Brain microvascular endothelial cell (primary cell): Measurements from ENCODE around the gene TMPRSS9.
A peak's percentile ranks its signal among the peaks of the same experiment; 100 is the strongest.
"Not testable (repeated sequence)": the region's sequence is repeated elsewhere in the genome, so short reads cannot be mapped to it uniquely, and the experiment has no call there.

Experiments used
- DNase-seq: peaks from one replicate; pipeline ENCODE4 v3.0.0-alpha.2; 2020
- H3K27ac ChIP-seq: fragments of 250-450 bp; sonication (Bioruptor Pico); 2 replicates; pipeline ENCODE4 v1.5.1; 2020; ENCODE audit warnings: mild to moderate bottlenecking, moderate library complexity
- H3K27me3 ChIP-seq: fragments of 250-450 bp; sonication (Bioruptor Pico); replicated peaks from 2 replicates; pipeline ENCODE4 v1.5.1; 2020; ENCODE audit warnings: mild to moderate bottlenecking
- H3K36me3 ChIP-seq: fragments of 250-450 bp; sonication (Bioruptor Pico); replicated peaks from 2 replicates; pipeline ENCODE4 v1.5.1; 2020; ENCODE audit warnings: mild to moderate bottlenecking
- H3K4me3 ChIP-seq: 2 replicates; pipeline ENCODE4 v1.5.1; 2011; ENCODE audit warnings: low read depth, mild to moderate bottlenecking, control low read depth, low read length, moderate library complexity
- in situ Hi-C: cut with HindIII; loops from 2 replicates; pipeline ENCODE4 v1.10.0; 2017; ENCODE audit warnings: low sequenced_read_pairs, low pct_ligation_motif_present
- TF ChIP-seq, protein P1 (sequence below): IDR thresholded peaks from 2 replicates; pipeline ENCODE4 v1.5.1; 2011; ENCODE audit warnings: low read depth, mild to moderate bottlenecking, moderate library complexity, low read length, control low read depth, inconsistent platforms; ENCODE audit errors: missing control alignments

The TMPRSS9 gene

GRCh38 chr19:2385053-2385721 is 25.1 kb downstream of the TMPRSS9 start:
- in situ Hi-C loops, result no loop called here

DNA sequence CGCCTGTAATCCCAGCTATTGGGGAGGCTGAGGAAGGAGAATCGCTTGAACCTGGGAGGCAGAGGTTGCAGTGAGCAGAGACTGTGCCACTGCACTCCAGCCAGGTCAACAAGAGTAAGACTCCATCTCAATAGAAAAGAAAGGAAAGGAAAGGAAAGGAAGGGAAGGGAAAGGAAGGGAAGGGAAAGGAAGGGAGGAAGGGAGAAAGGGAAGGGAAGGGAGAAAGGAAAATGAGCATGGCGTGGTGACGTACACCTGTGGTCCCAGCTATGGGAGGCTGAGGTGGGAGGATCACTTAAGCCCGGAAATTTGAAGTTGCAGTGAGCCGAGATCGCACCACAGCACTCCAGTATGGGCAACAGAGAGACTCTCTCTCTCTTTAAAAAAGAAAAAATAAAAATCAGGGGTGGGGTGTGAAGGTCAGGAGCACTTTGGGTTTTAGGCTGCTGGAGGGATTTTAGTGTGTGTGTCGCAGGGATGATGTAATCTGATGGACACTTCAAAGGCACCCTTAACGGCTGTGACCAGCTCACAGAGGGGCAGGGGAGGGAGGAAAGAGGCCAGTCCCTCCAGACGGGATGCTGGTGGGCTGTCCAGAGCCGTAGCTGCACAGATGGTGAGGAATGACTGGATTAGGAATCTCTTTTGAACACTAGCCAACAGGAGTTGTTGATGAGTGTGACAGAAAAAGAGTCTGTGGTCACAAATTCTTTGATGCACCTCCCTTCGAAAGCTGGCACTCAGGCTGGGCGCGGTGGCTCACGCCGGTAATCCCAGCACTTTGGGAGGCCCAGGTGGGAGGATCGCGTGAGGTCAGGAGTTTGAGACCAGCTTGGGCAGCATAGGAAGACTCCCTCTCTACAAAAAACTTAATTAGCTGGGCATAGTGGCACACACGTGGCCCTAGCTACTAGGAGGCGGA is 27.6 kb downstream of the TMPRSS9 start:
- H3K27me3 ChIP-seq, result peaks cover 1% of the 10 kb centered on the region
- H3K27ac ChIP-seq, result no peak overlapping the region
- in situ Hi-C loops, result no loop called here
- H3K36me3 ChIP-seq, result no peaks in the 10 kb centered on the region
- H3K4me3 ChIP-seq, result no peak overlapping the region
- TF ChIP-seq, protein P1, sequence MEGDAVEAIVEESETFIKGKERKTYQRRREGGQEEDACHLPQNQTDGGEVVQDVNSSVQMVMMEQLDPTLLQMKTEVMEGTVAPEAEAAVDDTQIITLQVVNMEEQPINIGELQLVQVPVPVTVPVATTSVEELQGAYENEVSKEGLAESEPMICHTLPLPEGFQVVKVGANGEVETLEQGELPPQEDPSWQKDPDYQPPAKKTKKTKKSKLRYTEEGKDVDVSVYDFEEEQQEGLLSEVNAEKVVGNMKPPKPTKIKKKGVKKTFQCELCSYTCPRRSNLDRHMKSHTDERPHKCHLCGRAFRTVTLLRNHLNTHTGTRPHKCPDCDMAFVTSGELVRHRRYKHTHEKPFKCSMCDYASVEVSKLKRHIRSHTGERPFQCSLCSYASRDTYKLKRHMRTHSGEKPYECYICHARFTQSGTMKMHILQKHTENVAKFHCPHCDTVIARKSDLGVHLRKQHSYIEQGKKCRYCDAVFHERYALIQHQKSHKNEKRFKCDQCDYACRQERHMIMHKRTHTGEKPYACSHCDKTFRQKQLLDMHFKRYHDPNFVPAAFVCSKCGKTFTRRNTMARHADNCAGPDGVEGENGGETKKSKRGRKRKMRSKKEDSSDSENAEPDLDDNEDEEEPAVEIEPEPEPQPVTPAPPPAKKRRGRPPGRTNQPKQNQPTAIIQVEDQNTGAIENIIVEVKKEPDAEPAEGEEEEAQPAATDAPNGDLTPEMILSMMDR, result no peak
- DNase-seq, result no peak

More at GRCh38 chr19:2385053-2385721, 25.1 kb downstream of the TMPRSS9 start:
- DNase-seq, result peak; percentile 59
- H3K4me3 ChIP-seq, result peak overlapping the region; percentile 17
- H3K36me3 ChIP-seq, result no peaks in the 10 kb centered on the region
- TF ChIP-seq, protein P1, result no peak
- no peak overlapping the region for H3K27ac ChIP-seq
- peaks cover 1% of the 10 kb centered on the region for H3K27me3 ChIP-seq

DNA sequence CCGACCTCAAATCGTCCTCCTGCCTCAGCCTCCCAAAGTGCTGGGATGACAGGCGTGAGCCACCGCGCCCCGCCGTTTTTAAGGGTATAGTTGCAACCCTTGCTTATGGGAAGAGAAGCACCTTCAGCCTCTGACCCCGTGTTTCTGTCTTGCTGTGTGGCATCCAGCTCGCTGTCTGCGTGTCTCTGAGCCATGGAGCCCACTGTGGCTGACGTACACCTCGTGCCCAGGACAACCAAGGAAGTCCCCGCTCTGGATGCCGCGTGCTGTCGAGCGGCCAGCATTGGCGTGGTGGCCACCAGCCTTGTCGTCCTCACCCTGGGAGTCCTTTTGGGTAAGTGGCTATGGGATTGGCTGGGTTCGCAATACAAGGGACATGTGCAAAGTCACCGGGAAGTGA is 29.5 kb downstream of the TMPRSS9 start:
- TF ChIP-seq, protein P1, result no peak
- Histone ChIP-seq H3K27ac (no peak overlapping the region), H3K27me3 (peaks cover 1% of the 10 kb centered on the region), H3K36me3 (no peaks in the 10 kb centered on the region), H3K4me3 (no peak overlapping the region)
- in situ Hi-C loops, result no loop called here
- DNase-seq, result no peak

DNA sequence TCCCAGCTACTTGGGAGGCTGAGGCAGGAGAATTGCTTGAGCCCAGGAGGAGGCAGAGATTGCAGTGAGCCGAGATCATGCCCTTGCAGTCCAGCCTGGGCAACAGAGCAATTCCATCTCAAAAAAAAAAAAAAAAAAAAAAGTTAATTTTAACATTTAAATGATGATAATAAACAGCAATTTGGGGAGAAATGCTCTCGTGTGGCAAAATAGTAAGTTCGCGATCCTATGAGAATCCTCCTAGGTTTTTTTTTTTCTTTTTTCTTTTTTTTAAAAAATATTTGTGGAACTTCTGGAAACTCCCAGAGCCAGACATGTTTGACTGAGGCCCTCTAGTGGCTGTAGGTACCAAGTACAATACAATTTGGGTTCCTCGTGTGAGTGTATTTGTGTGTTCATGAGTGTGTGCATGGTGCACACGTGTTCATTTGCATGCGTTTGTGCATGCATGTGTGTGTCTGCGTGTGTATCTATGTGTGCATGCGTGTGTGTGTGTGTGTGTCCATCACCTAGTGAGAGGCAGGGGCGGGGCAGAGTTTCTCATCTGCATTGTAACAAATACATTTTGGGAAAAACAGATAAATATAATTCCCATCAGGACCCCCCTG is 31.2 kb downstream of the TMPRSS9 start:
- in situ Hi-C loops, result no loop called here
- H3K27ac ChIP-seq, result no peak overlapping the region
- H3K36me3 ChIP-seq, result no peaks in the 10 kb centered on the region
- peaks cover 1% of the 10 kb centered on the region for H3K27me3 ChIP-seq
- DNase-seq, result peak; percentile 58
- TF ChIP-seq, protein P1, result peak; percentile 85
- no peak overlapping the region for H3K4me3 ChIP-seq

DNA sequence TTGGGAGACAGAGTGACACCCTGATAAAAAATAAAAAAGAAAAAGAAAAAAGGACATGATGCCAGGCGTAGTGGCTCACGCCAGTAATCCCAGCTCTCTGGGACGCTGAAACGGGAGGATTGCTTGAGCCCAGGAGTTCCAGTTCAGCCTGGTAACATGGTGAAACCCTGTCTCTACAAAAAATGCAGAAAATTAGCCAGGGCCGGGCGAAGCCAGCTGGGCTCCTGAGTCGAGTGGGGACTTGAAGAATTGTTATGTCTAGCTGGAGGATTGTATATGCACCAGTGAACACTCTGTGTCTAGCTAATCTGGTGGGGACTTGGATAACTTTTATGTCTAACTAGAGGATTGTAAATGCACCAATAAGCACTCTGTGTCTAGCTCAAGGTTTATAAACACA is 32.3 kb downstream of the TMPRSS9 start:
- H3K27ac ChIP-seq, result no peak overlapping the region
- DNase-seq, result no peak
- H3K36me3 ChIP-seq, result no peaks in the 10 kb centered on the region
- peaks cover 1% of the 10 kb centered on the region for H3K27me3 ChIP-seq
- in situ Hi-C loops, result no loop called here
- no peak overlapping the region for H3K4me3 ChIP-seq
- TF ChIP-seq, protein P1, result no peak

DNA sequence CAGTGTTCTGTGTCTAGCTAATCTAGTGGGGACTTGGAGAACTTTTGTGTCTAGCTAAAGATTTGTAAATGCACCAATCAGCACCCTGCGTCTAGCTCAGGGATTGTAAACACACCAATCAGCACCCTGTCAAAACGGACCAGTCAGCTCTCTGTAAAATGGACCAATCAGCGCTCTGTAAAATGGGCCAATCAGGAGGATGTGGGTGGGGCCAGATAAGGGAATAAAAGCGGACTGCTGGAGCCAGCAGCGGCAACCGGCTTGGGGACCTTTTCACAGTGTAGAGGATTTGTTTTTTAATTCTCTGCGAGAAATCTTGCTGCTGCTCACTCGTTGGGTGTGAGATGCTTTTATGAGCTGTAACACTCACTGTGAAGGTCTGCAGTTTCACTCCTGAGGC is 32.8 kb downstream of the TMPRSS9 start:
- H3K4me3 ChIP-seq, DNase-seq, H3K36me3 ChIP-seq, H3K27me3 ChIP-seq, H3K27ac ChIP-seq, in situ Hi-C loops: not testable (repeated sequence)
